ENCODE results near the gene CCDC112. TPM values are rescaled to one million over a fixed set of nuclear protein-coding genes. Genes with fewer than 3 reads are reported as not detected.

CCDC112 gene
- total RNA-seq, 2 experiments from 2014 or later = 9.7 to 15.8 TPM

GRCh38 chr5:115282131-115282530 is 14.3 kb downstream of the CCDC112 start:
- intact Hi-C loops (cut with micrococcal nuclease; ENCODE audit: unreplicated experiment) = no loop called here
- DNase-seq (ENCODE audit: low spot score) = no peak
- CTCF ChIA-PET (ENCODE audit: unreplicated experiment) = no interaction called here
- Histone ChIP-seq H3K36me3 (ENCODE audit: insufficient read depth, low read length) (no peaks in the 10 kb centered on the region), H3K4me1 (ENCODE audit: insufficient read depth, low read length, poor library complexity, severe bottlenecking) (no peaks in the 10 kb centered on the region), H2AFZ (ENCODE audit: low read length) (no peak overlapping the region), H3K4me2 (ENCODE audit: low read length) (no peak overlapping the region), H3K27ac (ENCODE audit: low read depth, low read length, poor library complexity, severe bottlenecking) (no peak overlapping the region), H3K9me3 (ENCODE audit: low read length) (no peaks in the 10 kb centered on the region), H3K4me3 (ENCODE audit: low read depth, low read length, poor library complexity, severe bottlenecking) (no peak overlapping the region), H3K9me2 (ENCODE audit: insufficient read depth, low read length) (no peaks in the 10 kb centered on the region), H3K79me2 (ENCODE audit: insufficient read depth, low read depth, low read length) (no peaks in the 10 kb centered on the region), H4K20me1 (ENCODE audit: insufficient read depth, low read length) (no peaks in the 10 kb centered on the region)
- POLR2A ChIA-PET = no interaction called here
- TF ChIP-seq EZH2phosphoT487 (IDR thresholded peaks at IDR 0.05; ENCODE audit: borderline replicate concordance, low read depth, low read length) = no peak
- no peak for TF ChIP-seq CTCF (conservative IDR thresholded peaks at IDR 0.05; ENCODE audit: low read length)
- no TSS peak for BruUV-seq (replicated peaks)

DNA sequence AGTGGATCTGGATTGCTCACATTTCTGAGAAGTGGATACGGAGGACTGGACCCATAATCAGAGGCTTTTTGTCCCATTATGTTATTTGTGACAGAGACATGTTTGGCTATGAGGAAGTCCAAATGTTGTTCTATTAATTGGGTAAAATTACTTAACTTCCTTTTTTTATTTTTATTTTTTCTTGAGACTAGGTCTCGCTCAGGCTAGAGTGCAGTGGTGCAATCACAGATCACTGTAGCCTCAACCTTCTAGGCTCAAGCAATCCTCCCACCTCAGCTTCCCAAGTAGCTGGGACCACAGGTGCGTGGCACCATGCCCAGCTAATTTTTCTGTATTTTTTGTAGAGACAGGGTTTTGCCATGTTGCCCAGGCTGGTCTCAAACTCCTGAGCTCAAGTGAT is 21.9 kb downstream of the CCDC112 start:
- Histone ChIP-seq H3K4me3 (ENCODE audit: low read depth, low read length, poor library complexity, severe bottlenecking) (no peak overlapping the region), H3K4me1 (ENCODE audit: insufficient read depth, low read length, poor library complexity, severe bottlenecking) (peaks cover 33% of the 10 kb centered on the region), H3K36me3 (ENCODE audit: insufficient read depth, low read length) (peaks cover 6% of the 10 kb centered on the region), H3K4me2 (ENCODE audit: low read length) (0 out of 2 replicates have a peak overlapping the region, but pooled peaks have one; percentile 16), H3K27ac (ENCODE audit: low read depth, low read length, poor library complexity, severe bottlenecking) (no peak overlapping the region), H3K9me3 (ENCODE audit: low read length) (no peaks in the 10 kb centered on the region), H3K9me2 (ENCODE audit: insufficient read depth, low read length) (no peaks in the 10 kb centered on the region), H2AFZ (ENCODE audit: low read length) (no peak overlapping the region), H3K79me2 (ENCODE audit: insufficient read depth, low read depth, low read length) (no peaks in the 10 kb centered on the region), H4K20me1 (ENCODE audit: insufficient read depth, low read length) (no peaks in the 10 kb centered on the region)
- no peak for DNase-seq (ENCODE audit: low spot score)
- CTCF ChIA-PET (ENCODE audit: unreplicated experiment) = no interaction called here
- intact Hi-C loops (cut with micrococcal nuclease; ENCODE audit: unreplicated experiment) = no loop called here
- TF ChIP-seq CTCF (conservative IDR thresholded peaks at IDR 0.05; ENCODE audit: low read length) (no peak), EZH2phosphoT487 (IDR thresholded peaks at IDR 0.05; ENCODE audit: borderline replicate concordance, low read depth, low read length) (no peak)
- POLR2A ChIA-PET = interaction anchor here (0.7 to 5.8 kb wide), 2 partner anchors 12 to 43 kb away, joined by 3 to 32 read pairs; partner anchors contain the start of gene PGGT1B
- BruUV-seq (replicated peaks) = no TSS peak

DNA sequence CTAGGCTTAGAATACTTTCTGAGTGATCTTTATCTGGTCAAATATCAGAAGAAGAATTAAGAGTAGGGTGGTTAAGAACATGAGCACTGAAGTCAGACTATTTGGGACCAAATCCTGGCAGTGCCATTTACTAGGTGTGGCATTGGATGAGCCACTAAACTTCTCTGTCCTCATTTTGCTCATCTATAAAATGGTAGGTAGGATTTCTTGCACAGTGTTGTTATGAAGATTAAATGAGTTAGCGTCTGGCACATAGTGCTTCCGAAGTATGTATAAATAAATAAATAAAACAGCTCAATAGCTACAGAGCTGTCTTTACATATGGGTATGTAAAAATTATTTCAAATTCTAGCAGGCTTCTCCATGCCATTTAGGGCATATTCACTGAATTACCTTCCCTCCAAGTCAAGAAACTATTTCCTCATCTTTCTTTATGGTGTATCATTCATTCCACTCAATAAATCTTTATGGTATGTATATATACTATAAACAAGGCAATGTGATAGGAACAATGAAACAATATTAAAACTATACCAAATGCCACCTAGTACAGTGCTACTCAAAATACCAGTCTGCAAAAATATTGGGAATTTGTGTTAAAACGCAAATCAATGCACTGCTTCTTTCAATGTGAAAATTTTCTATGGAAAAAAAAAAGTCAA is 24.0 kb downstream of the CCDC112 start:
- TF ChIP-seq CTCF (conservative IDR thresholded peaks at IDR 0.05; ENCODE audit: low read length) = no peak
- Histone ChIP-seq H4K20me1 (ENCODE audit: insufficient read depth, low read length) (no peaks in the 10 kb centered on the region), H3K9me2 (ENCODE audit: insufficient read depth, low read length) (no peaks in the 10 kb centered on the region), H3K79me2 (ENCODE audit: insufficient read depth, low read depth, low read length) (no peaks in the 10 kb centered on the region), H3K9me3 (ENCODE audit: low read length) (no peaks in the 10 kb centered on the region), H3K27ac (ENCODE audit: low read depth, low read length, poor library complexity, severe bottlenecking) (peak overlapping the region; percentile 87), H3K36me3 (ENCODE audit: insufficient read depth, low read length) (peaks cover 12% of the 10 kb centered on the region), H3K4me3 (ENCODE audit: low read depth, low read length, poor library complexity, severe bottlenecking) (no peak overlapping the region), H2AFZ (ENCODE audit: low read length) (no peak overlapping the region), H3K4me1 (ENCODE audit: insufficient read depth, low read length, poor library complexity, severe bottlenecking) (peaks cover 33% of the 10 kb centered on the region), H3K4me2 (ENCODE audit: low read length) (peak overlapping the region; percentile 66; the same call in 1 of the 2 replicates)
- BruUV-seq (replicated peaks) = no TSS peak
- ChIA-PET CTCF (ENCODE audit: unreplicated experiment) (no interaction called here), POLR2A (interaction anchor here (0.6 to 5.8 kb wide), 3 partner anchors 10 to 15 kb away, joined by 3 to 32 read pairs (median 3); partner anchors contain the start of gene PGGT1B)
- intact Hi-C loops (cut with micrococcal nuclease; ENCODE audit: unreplicated experiment) = no loop called here
- DNase-seq (ENCODE audit: low spot score) = no peak
